A549 (cell line): ENCODE data around the gene ZBTB1.

Experiments used
- CHD4 ChIP-seq: fragments of 200-600 bp; sonication (generic); IDR thresholded peaks from 2 replicates; pipeline ENCODE4 v1.6.1; 2016; ENCODE audit warnings: antibody characterized with exemption, mild to moderate bottlenecking, borderline replicate concordance
- KDM1A ChIP-seq: fragments of 200-600 bp; sonication (generic); IDR thresholded peaks from 2 replicates; pipeline ENCODE4 v1.6.1; 2016; ENCODE audit warnings: low read depth, mild to moderate bottlenecking
- TF ChIP-seq, protein P1 (sequence below): fragments of >200 bp; sonication (Bioruptor Twin); formaldehyde crosslinking; IDR thresholded peaks from 3 replicates; pipeline ENCODE4 v1.5.1; 2016

DNA sequence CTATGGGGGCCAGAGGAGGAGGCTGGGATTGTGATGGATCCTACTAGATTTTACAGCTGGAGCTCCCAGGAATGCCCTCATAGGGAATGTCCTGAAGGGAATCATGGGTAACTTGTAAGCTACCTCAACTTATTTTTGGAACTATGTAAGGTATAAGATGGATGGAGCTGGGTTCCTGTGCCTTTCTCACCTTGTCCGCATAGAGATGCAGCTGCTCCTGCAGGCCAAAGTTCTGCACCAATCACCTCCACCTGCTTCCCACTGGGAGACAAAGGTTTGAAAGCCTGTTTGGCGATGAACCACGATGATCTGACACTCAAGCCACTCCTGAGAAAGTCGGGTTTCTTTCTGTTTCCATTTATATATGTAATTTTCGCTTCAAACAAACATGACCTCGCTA, 39.9 kb upstream of the ZBTB1 start:
- TF ChIP-seq, protein P1, sequence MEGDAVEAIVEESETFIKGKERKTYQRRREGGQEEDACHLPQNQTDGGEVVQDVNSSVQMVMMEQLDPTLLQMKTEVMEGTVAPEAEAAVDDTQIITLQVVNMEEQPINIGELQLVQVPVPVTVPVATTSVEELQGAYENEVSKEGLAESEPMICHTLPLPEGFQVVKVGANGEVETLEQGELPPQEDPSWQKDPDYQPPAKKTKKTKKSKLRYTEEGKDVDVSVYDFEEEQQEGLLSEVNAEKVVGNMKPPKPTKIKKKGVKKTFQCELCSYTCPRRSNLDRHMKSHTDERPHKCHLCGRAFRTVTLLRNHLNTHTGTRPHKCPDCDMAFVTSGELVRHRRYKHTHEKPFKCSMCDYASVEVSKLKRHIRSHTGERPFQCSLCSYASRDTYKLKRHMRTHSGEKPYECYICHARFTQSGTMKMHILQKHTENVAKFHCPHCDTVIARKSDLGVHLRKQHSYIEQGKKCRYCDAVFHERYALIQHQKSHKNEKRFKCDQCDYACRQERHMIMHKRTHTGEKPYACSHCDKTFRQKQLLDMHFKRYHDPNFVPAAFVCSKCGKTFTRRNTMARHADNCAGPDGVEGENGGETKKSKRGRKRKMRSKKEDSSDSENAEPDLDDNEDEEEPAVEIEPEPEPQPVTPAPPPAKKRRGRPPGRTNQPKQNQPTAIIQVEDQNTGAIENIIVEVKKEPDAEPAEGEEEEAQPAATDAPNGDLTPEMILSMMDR: no peak
- no peak for TF ChIP-seq KDM1A
- TF ChIP-seq CHD4: no peak
